OCI-LY7 (cell line): ENCODE results near the gene PSG5. TPM values are rescaled to one million over a fixed set of nuclear protein-coding genes. Genes with fewer than 3 reads are reported as not detected.
"Not testable (repeated sequence)": the region's sequence is repeated elsewhere in the genome, so short reads cannot be mapped to it uniquely, and the experiment has no call there.

ENCODE experiments used
- Bru-seq: library from RNA; stranded (reverse); fragments of 400-500 nt; gene quantifications from one replicate; lab custom pipeline; 2021; lab: Mats Ljungman, UMichigan
- BruChase-seq, 2 experiments: library from RNA; stranded (reverse); fragments of 400-500 nt; gene quantifications; one replicate each; lab custom pipeline; 2021; lab: Mats Ljungman, UMichigan
- BruUV-seq: library from RNA; stranded (reverse); fragments of 400-500 nt; replicated peaks from 2 replicates; lab custom pipeline; 2021; lab: Mats Ljungman, UMichigan
- CTCF ChIA-PET: fragments of 300-600 bp; sonication (Branson Sonifier 250); formaldehyde crosslinking; loops from one replicate; lab custom pipeline; 2022; ENCODE audit warnings: antibody characterized with exemption; ENCODE audit not compliant: unreplicated experiment; lab: Charles Lee
- POLR2A ChIA-PET: fragments of 300-600 bp; sonication (Branson Sonifier 250); formaldehyde crosslinking; loops from one replicate; lab custom pipeline; 2022; ENCODE audit warnings: antibody characterized with exemption; lab: Charles Lee
- DNase-seq: peaks from one replicate; pipeline ENCODE4 v3.0.0-alpha.2; 2015; ENCODE audit warnings: low spot score
- H2AFZ ChIP-seq: fragments of 200-600 bp; sonication (generic), shearing (Covaris generic); 2 replicates; pipeline ENCODE4 v1.6.1; 2014; ENCODE audit warnings: mild to moderate bottlenecking, antibody characterized with exemption, low read length, moderate library complexity
- H3K27ac ChIP-seq: fragments of 200-600 bp; sonication (generic); 2 replicates; pipeline ENCODE4 v1.5.1; 2014; ENCODE audit warnings: mixed run types, low read depth, mild to moderate bottlenecking, moderate library complexity, low read length, inconsistent platforms; ENCODE audit not compliant: poor library complexity, severe bottlenecking
- H3K36me3 ChIP-seq: fragments of 200-600 bp; sonication (generic); 2 replicates; pipeline ENCODE4 v1.6.1; 2014; ENCODE audit warnings: mild to moderate bottlenecking, antibody characterized with exemption, low read length, moderate library complexity, mixed read lengths; ENCODE audit not compliant: insufficient read depth
- H3K4me1 ChIP-seq: fragments of 200-600 bp; sonication (generic); 2 replicates; pipeline ENCODE4 v1.5.1; 2014; ENCODE audit warnings: mild to moderate bottlenecking, low read length; ENCODE audit not compliant: insufficient read depth, poor library complexity, severe bottlenecking
- H3K4me2 ChIP-seq: fragments of 200-600 bp; sonication (generic); 2 replicates; pipeline ENCODE4 v1.6.1; 2014; ENCODE audit warnings: mild to moderate bottlenecking, low read length
- H3K4me3 ChIP-seq: fragments of 200-600 bp; sonication (generic); 2 replicates; pipeline ENCODE4 v1.5.1; 2014; ENCODE audit warnings: mild to moderate bottlenecking, low read depth, low read length; ENCODE audit not compliant: poor library complexity, severe bottlenecking
- H3K79me2 ChIP-seq: fragments of 200-600 bp; sonication (generic); 2 replicates; pipeline ENCODE4 v1.6.1; 2016; ENCODE audit warnings: low read depth, mild to moderate bottlenecking, low read length, moderate library complexity, mixed read lengths; ENCODE audit not compliant: insufficient read depth
- H3K9me2 ChIP-seq: fragments of 200-600 bp; sonication (generic); 2 replicates; pipeline ENCODE4 v1.6.1; 2016; ENCODE audit warnings: mild to moderate bottlenecking, low read length, mixed read lengths; ENCODE audit not compliant: insufficient read depth
- H3K9me3 ChIP-seq: fragments of 200-600 bp; sonication (generic); 2 replicates; pipeline ENCODE4 v1.6.1; 2014; ENCODE audit warnings: mild to moderate bottlenecking, mixed run types, low read length, mixed read lengths
- H4K20me1 ChIP-seq: fragments of 200-600 bp; sonication (generic); 2 replicates; pipeline ENCODE4 v1.6.1; 2014; ENCODE audit warnings: mild to moderate bottlenecking, antibody characterized with exemption, low read length, moderate library complexity, mixed read lengths; ENCODE audit not compliant: insufficient read depth
- EZH2phosphoT487 ChIP-seq: fragments of 200-600 bp; sonication (generic); IDR thresholded peaks from 2 replicates; pipeline ENCODE4 v1.6.1; 2018; ENCODE audit warnings: low read depth, borderline replicate concordance, mild to moderate bottlenecking, mixed run types, antibody characterized with exemption, low read length, moderate library complexity, mixed read lengths
- intact Hi-C: fragments of 100-400 bp; cut with micrococcal nuclease; formaldehyde crosslinking; loops from one replicate; pipeline ENCODE4 v1.10.0; 2022; ENCODE audit not compliant: unreplicated experiment
- long read RNA-seq: library from polyadenylated mRNA; stranded (forward); transcript quantifications from one replicate; pipeline ENCODE4 v2.0.0, GENCODE V29; 2022
- total RNA-seq, 2 experiments: library from RNA; depleted of rRNA in 1 of 2; stranded (reverse); fragments of >200 nt in 1 of 2; shearing (Covaris generic) in 1 of 2; gene quantifications; 2 replicates each; pipeline ENCODE4 v1.2.3, GENCODE V29; 2014 to 2022
- TF ChIP-seq, protein P1 (sequence below): fragments of 200-600 bp; sonication (generic); conservative IDR thresholded peaks from 2 replicates; pipeline ENCODE4 v1.5.1; 2014; ENCODE audit warnings: mild to moderate bottlenecking, antibody characterized with exemption, low read length, moderate library complexity, mixed read lengths

PSG5 gene
- total RNA-seq (2014; rRNA removed; shearing (Covaris generic)) (not detected in 2 replicates), total RNA-seq (2022) (not detected in 2 replicates), Bru-seq, nascent RNA (not detected), BruChase-seq, experiment 1, labeled RNA remaining after a 6-hour chase (not detected), BruChase-seq, experiment 2, labeled RNA remaining after a 2-hour chase (not detected)
- long read RNA-seq, result 0 reads

GRCh38 chr19:43186311-43186935 is at the start of gene PSG5:
TSS of gene PSG5 (minus strand) at chr19:43186536. CDS start at chr19:43186405, 131 bp downstream.
- H3K9me3 ChIP-seq, intact Hi-C loops, H4K20me1 ChIP-seq, H3K79me2 ChIP-seq, H3K9me2 ChIP-seq, H3K4me3 ChIP-seq, H3K4me2 ChIP-seq, H2AFZ ChIP-seq, H3K36me3 ChIP-seq, BruUV-seq, DNase-seq, POLR2A ChIA-PET, H3K27ac ChIP-seq, H3K4me1 ChIP-seq, CTCF ChIA-PET: not testable (repeated sequence)

DNA sequence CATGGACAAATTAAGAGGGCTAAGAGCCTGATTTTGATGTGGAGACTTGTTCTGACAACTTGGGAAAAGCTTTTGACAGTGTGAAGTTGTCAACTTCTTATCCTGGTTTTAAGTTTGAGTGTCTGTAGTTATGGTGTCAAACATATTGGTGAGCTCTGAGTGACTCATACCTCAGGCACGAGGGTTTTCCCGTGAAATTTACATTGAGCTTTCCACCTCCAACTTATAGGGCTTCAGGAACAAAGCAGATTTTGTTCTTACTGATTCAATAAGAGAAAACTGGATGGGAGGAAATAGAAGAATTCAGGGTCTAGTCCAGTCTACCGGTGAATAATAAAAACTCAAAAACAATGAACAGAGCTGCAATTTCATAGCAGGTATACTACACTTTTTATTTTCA is 49.4 kb upstream of the PSG5 start:
- BruUV-seq, H4K20me1 ChIP-seq, POLR2A ChIA-PET, H3K9me2 ChIP-seq, H3K9me3 ChIP-seq, H3K4me2 ChIP-seq, CTCF ChIA-PET, H3K36me3 ChIP-seq, H3K4me1 ChIP-seq, H2AFZ ChIP-seq, DNase-seq, H3K79me2 ChIP-seq, H3K4me3 ChIP-seq, H3K27ac ChIP-seq, intact Hi-C loops: not testable (repeated sequence)

DNA sequence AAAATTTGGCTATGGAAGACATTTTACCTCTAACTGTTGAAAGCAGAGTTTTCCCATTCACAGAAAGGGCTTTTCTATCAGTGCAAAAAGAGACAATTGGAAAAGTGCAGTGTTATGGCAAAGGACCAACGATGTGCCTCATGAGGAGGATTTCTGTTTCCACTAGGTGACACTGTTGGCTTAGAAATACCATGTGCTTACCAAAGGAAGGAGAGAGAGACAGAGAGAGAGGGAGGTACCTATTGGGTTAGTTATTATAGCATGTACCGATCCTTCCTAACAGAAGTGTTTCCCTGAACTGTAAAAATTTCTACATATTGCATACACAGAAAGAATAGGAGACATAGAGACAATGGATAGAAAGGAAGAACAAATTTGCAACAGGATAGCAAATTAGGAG is 43.0 kb upstream of the PSG5 start:
- H3K27ac ChIP-seq, result no peak overlapping the region
- DNase-seq, result peak; percentile 10

GRCh38 chr19:43228730-43229129 is 42.4 kb upstream of the PSG5 start:
- H2AFZ ChIP-seq, POLR2A ChIA-PET, H3K4me1 ChIP-seq, BruUV-seq, H3K27ac ChIP-seq, H3K4me3 ChIP-seq, H3K9me3 ChIP-seq, H3K4me2 ChIP-seq, intact Hi-C loops, H3K9me2 ChIP-seq, H3K79me2 ChIP-seq, CTCF ChIA-PET, H4K20me1 ChIP-seq, H3K36me3 ChIP-seq: not testable (repeated sequence)
- peak; percentile 13 for DNase-seq

More for the DNA sequence above, 43.0 kb upstream of the PSG5 start:
- Histone ChIP-seq H3K36me3 (no peaks in the 10 kb centered on the region), H4K20me1 (no peaks in the 10 kb centered on the region), H2AFZ (no peak overlapping the region), H3K4me3 (no peak overlapping the region), H3K4me2 (no peak overlapping the region), H3K79me2 (no peaks in the 10 kb centered on the region), H3K9me3 (peaks cover 4% of the 10 kb centered on the region; the same call in 1 of the 2 replicates), H3K9me2 (no peaks in the 10 kb centered on the region), H3K4me1 (no peaks in the 10 kb centered on the region)
- CTCF ChIA-PET, result no interaction called here
- TF ChIP-seq, protein P1, sequence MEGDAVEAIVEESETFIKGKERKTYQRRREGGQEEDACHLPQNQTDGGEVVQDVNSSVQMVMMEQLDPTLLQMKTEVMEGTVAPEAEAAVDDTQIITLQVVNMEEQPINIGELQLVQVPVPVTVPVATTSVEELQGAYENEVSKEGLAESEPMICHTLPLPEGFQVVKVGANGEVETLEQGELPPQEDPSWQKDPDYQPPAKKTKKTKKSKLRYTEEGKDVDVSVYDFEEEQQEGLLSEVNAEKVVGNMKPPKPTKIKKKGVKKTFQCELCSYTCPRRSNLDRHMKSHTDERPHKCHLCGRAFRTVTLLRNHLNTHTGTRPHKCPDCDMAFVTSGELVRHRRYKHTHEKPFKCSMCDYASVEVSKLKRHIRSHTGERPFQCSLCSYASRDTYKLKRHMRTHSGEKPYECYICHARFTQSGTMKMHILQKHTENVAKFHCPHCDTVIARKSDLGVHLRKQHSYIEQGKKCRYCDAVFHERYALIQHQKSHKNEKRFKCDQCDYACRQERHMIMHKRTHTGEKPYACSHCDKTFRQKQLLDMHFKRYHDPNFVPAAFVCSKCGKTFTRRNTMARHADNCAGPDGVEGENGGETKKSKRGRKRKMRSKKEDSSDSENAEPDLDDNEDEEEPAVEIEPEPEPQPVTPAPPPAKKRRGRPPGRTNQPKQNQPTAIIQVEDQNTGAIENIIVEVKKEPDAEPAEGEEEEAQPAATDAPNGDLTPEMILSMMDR, result 0 out of 2 replicates have a peak, but pooled peaks have one; percentile 23
- TF ChIP-seq EZH2phosphoT487, result no peak
- POLR2A ChIA-PET, result no interaction called here
- BruUV-seq, result no TSS peak
- intact Hi-C loops, result no loop called here
